Aorta (tissue), 5 donors: ENCODE data around the gene PCDH8. TPM values are rescaled to one million over a fixed set of nuclear protein-coding genes. Genes with fewer than 3 reads are reported as not detected.
"Not testable (repeated sequence)": the region's sequence is repeated elsewhere in the genome, so short reads cannot be mapped to it uniquely, and the experiment has no call there.

Experiments used
- ATAC-seq: fragments of 200-7000 bp; cut with Tn5 transposase; one replicate; pipeline ENCODE4 v1.9.1; 2022; ENCODE audit warnings: moderate library complexity; ENCODE audit not compliant: low FRiP score
- DNase-seq, 2 donors: peaks; one replicate each; pipeline ENCODE4 v3.0.0-alpha.2; 2020
- H3K27ac ChIP-seq, 2 donors: one replicate each; pipeline ENCODE4 v1.5.1; 2013; ENCODE audit warnings: low read length in 2 of 2, mild to moderate bottlenecking in 2 of 2, moderate library complexity in 2 of 2, control low read depth in 1 of 2, inconsistent platforms in 1 of 2, low read depth in 1 of 2
- H3K27me3 ChIP-seq, 2 donors: one replicate each; pipeline ENCODE4 v1.6.1; 2013; ENCODE audit warnings: control low read depth in 1 of 2, low read length in 1 of 2, mild to moderate bottlenecking in 1 of 2, moderate library complexity in 1 of 2; ENCODE audit not compliant: insufficient read depth in 2 of 2, control insufficient read depth in 1 of 2
- H3K36me3 ChIP-seq, 2 donors: one replicate each; pipeline ENCODE4 v1.6.1; 2013; ENCODE audit warnings: control low read depth in 1 of 2, low read length in 1 of 2, mild to moderate bottlenecking in 1 of 2; ENCODE audit not compliant: insufficient read depth in 2 of 2, control insufficient read depth in 1 of 2
- H3K4me1 ChIP-seq, 2 donors: one replicate each; pipeline ENCODE4 v1.6.1; 2013; ENCODE audit warnings: low read length in 2 of 2, control low read depth in 1 of 2, mild to moderate bottlenecking in 1 of 2, moderate library complexity in 1 of 2; ENCODE audit not compliant: insufficient read depth in 2 of 2, control insufficient read depth in 1 of 2
- H3K4me3 ChIP-seq, 2 donors: one replicate each; pipeline ENCODE4 v1.5.1; 2013; ENCODE audit warnings: low read length in 2 of 2, control low read depth in 1 of 2, mild to moderate bottlenecking in 1 of 2
- H3K9me3 ChIP-seq: one replicate; pipeline ENCODE4 v1.6.1; 2013; ENCODE audit warnings: mild to moderate bottlenecking, low read length; ENCODE audit not compliant: control insufficient read depth
- WGBS, 2 donors: extraction: QIAGEN DNeasy Blood & Tissue Kit; methylation state at CpG; one replicate each; pipeline ENCODE4 v1.1.7; 2013; 5-methylcytosine and 5-hydroxymethylcytosine counted together
- intact Hi-C, 2 donors: fragments of 100-400 bp; cut with DNase I; formaldehyde crosslinking; loops; one replicate each; pipeline versions ENCODE4 v1.14.2 to v1.15.0; 2022
- polyA plus RNA-seq, 2 donors: library from polyadenylated mRNA; stranded (reverse); fragments of 200-250 nt; gene quantifications; one replicate each; pipeline ENCODE4 v1.2.3, GENCODE V29; 2013
- total RNA-seq, 2 donors: library from RNA; stranded (reverse); fragmentation: NEBNext Ultra II Directional; extraction: Animal tissue kit (Norgen Biotek cat#: 25700); gene quantifications; one replicate each; pipeline ENCODE4 v1.2.1, GENCODE V29; 2021
- donor health status: healthy with polysubstance abuse.
- donor health status: Bipolar disorder and iron deficiency.
- donor health status: DM: no; HTN: no; CAD: no.
- donor health status: DM: no; HTN: no; CAD: no.
- donor health status: DM: yes; HTN: yes; CAD: no.

The PCDH8 gene
- total and polyA plus RNA-seq, 4 donors = 0.21 TPM; not detected in 3

DNA sequence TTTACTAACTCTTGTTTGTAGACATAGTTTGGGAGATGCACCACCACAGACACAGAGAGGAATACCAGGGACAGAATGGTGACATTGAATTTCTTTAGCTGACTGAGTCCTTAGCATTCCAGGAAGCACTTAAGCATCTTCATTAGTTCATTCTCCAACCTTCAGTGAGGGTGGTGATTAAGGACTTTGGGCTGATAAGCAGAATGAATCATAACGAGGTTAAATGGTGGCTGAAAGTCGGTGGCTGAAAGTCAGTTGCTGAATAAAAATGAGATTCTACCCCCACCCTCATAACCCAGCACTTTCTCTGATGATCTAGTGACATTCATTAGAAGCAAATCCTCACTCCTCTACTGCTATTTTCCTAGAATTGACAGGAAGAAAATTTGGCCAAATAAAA, 10.6 kb downstream of the PCDH8 start:
- WGBS, 2 donors = 55 to 78% methylated on average over 2 of the region's 2 CpGs
- Histone ChIP-seq H3K27me3 (peaks cover 0 to 4% of the 10 kb centered on the region in 2 donors), H3K4me1 (peaks cover 0 to 1% of the 10 kb centered on the region in 2 donors), H3K4me3 (no peak overlapping the region), H3K36me3 (no peaks in the 10 kb centered on the region), H3K27ac (no peak overlapping the region), H3K9me3 (peaks cover 4% of the 10 kb centered on the region)
- no peak for ATAC-seq
- no peak for DNase-seq
- intact Hi-C loops = no loop called here

DNA sequence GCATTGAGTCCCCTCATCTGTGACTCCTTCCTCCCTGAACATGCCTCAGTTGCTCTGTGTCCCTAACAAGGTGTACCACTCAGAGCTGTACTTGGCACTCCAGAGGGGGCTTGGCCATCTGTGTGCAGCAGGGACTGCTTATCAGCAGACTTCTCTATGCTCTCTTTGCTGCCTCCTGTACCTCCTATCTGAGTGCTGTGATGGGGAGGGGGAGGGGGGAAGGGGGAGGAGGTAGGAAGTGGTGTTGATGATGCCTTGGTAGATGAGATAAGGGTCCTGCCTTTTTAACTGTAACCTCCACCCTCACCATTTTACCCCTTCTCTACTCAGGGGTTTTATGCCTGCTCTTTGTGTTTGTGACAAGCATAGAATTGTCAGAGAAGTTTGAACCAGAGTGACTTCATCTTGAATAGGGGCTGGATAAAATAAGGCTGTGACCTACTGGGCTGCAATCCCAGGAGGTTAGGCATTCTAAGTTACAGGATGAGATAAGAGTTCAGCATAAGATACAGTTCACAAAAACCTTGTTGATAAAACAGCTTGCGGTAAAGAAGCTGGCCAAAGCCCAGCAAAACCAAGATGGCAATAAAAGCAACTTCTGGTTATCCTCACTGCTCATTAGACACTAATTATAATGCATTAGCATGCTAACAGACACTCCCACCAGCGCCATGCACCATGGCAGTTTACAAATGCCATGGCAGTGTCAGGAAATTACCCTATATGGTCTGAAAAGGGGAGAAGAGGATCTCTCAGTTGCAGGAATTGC, 13.2 kb downstream of the PCDH8 start:
- intact Hi-C loops = no loop called here
- Histone ChIP-seq H3K36me3 (no peaks in the 10 kb centered on the region), H3K27ac (no peak overlapping the region), H3K4me3 (no peak overlapping the region), H3K9me3 (peaks cover 3% of the 10 kb centered on the region), H3K4me1 (peaks cover 0 to 1% of the 10 kb centered on the region in 2 donors), H3K27me3 (peaks cover 0 to 4% of the 10 kb centered on the region in 2 donors)
- 46 to 48% methylated on average over 2 of the region's 2 CpGs for WGBS, 2 donors
- DNase-seq (no peak), ATAC-seq (no peak)

DNA sequence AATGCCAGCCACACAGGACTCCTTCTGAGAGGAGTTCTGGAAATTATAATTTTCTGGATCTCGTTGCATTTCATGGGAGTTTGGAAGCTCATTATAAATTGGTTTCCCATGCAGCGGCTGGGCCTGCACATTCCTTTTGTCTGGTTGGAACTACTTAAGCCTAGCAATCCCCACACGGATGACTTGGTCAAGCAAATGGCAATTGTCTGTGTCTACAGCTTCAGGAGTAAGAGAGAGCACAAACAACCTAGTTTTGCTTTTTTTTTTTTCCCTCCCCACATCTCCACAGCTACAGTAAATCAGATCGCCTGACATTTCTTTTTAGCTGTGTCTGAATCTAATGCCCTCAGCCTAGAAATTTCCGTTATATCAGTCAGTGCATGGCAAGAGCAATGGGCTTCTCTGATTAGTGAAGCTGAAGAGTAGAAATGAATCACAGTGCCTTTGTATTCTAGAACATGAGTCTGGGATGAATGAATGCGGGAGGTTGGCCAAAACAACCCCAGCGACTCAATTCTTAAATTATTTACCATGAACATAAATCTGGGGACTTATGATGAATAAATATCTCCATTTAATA, 15.1 kb downstream of the PCDH8 start:
- ATAC-seq (no peak), DNase-seq (no peak)
- no peaks in the 10 kb centered on the region for H3K36me3 ChIP-seq
- 62 to 65% methylated on average over 7 of the region's 7 CpGs for WGBS, 2 donors
- no peak overlapping the region for H3K4me3 ChIP-seq
- intact Hi-C loops = no loop called here
- peaks cover 3% of the 10 kb centered on the region for H3K9me3 ChIP-seq
- H3K4me1 ChIP-seq = peaks cover 0 to 1% of the 10 kb centered on the region in 2 donors
- H3K27me3 ChIP-seq = peaks cover 0 to 2% of the 10 kb centered on the region in 2 donors
- H3K27ac ChIP-seq = no peak overlapping the region

DNA sequence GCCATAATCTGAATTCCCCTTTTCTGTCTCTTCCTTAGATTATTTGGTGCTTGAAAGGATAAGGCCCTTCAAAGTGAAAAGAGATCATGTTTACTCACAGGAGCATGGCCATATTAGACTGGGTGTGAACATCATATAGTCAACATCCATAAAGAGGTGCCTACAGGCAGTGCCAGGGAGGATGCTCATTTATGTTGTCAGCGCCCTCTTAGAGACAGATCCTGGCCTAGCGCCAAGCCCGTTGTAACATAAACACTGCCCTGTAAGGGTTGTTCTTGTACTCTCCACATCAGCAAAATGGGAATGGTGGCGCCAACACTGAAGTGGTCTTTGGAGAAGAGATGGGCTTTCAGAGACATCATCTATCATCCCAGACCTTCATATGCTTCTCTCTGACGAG, 16.1 kb downstream of the PCDH8 start:
- peaks cover 0 to 1% of the 10 kb centered on the region in 2 donors for H3K4me1 ChIP-seq
- peaks cover 0 to 2% of the 10 kb centered on the region in 2 donors for H3K27me3 ChIP-seq
- H3K4me3 ChIP-seq = no peak overlapping the region
- ATAC-seq (no peak), DNase-seq (no peak)
- intact Hi-C loops = no loop called here
- no peak overlapping the region for H3K27ac ChIP-seq
- no peaks in the 10 kb centered on the region for H3K36me3 ChIP-seq
- WGBS, 2 donors = 63 to 65% methylated on average over 5 of the region's 5 CpGs
- peaks cover 3% of the 10 kb centered on the region for H3K9me3 ChIP-seq

DNA sequence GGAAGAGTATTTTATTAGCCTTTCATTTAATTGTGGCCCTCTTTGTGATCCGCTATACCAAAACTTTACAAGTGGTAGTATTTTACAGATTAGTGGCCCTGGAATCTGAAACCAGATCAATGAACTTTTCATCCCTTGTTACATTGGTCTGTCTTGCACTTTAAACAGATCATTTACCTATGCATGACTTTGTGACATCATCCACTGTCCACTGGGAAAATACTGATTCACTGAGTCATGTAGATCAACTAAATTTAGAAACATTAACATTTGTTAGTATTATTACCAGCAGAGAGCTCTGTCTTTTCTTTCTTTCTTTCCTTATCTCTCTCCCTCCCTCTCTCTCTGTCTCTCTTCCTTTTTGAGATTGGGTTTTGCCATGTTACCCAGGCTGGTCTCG, 17.5 kb downstream of the PCDH8 start:
- intact Hi-C loops = no loop called here
- Histone ChIP-seq H3K36me3 (no peaks in the 10 kb centered on the region), H3K27ac (no peak overlapping the region), H3K4me3 (no peak overlapping the region), H3K4me1 (peaks cover 0 to 1% of the 10 kb centered on the region in 2 donors), H3K27me3 (peaks cover 0 to 2% of the 10 kb centered on the region in 2 donors), H3K9me3 (peaks cover 1% of the 10 kb centered on the region)
- no peak for DNase-seq
- ATAC-seq = no peak
- WGBS, 2 donors = 80 to 83% methylated on average over 2 of the region's 2 CpGs

DNA sequence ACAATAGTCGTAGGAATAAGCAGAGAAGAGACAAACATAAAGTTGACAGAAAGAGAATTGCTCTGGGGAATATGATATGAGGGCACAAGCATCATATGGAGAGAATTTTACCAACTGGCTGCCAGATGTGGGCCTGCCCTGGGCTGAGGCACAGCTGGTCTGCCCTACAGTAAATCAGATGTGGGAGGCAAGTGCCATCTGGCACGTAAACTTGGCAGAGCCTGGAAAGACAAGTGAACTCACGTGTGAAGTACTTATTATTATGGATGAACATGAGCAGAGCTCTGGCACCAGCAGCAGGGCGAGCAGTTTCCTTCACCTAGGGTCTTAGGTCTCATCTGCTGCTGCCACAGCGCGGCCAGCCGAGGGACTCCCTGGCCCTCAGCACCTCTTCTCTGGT, 20.6 kb downstream of the PCDH8 start:
- Histone ChIP-seq H3K4me3 (no peak overlapping the region), H3K27ac (no peak overlapping the region), H3K4me1 (no peaks in the 10 kb centered on the region), H3K27me3 (no peaks in the 10 kb centered on the region), H3K9me3 (no peaks in the 10 kb centered on the region), H3K36me3 (no peaks in the 10 kb centered on the region)
- 61 to 67% methylated on average over 7 of the region's 7 CpGs for whole genome bisulfite sequencing, 2 donors
- ATAC-seq = no peak
- intact Hi-C loops = no loop called here
- DNase-seq = no peak

DNA sequence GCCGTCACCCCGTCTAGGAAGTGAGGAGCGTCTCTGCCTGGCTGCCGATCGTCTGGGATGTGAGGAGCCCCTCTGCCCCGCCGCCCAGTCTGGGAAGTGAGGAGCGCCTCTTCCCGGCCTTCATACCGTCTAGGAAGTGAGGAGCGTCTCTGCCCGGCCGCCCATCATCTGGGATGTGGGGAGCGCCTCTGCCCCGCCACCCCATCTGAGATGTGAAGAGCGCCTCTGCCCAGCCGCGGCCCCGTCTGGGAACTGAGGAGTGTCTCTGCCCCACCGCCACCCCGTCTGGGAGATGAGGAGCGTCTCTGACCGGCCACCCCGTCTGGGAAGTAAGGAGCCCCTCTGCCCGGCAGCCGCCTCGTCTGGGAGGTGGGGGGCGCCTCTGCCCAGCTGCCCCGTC, 30.6 kb downstream of the PCDH8 start:
- H3K27me3 ChIP-seq, DNase-seq, H3K4me3 ChIP-seq, intact Hi-C loops, H3K4me1 ChIP-seq, H3K36me3 ChIP-seq, H3K27ac ChIP-seq, H3K9me3 ChIP-seq, ATAC-seq: not testable (repeated sequence)
- WGBS, 2 donors = 93 to 94% methylated on average over 26 to 29 of the region's 29 CpGs

DNA sequence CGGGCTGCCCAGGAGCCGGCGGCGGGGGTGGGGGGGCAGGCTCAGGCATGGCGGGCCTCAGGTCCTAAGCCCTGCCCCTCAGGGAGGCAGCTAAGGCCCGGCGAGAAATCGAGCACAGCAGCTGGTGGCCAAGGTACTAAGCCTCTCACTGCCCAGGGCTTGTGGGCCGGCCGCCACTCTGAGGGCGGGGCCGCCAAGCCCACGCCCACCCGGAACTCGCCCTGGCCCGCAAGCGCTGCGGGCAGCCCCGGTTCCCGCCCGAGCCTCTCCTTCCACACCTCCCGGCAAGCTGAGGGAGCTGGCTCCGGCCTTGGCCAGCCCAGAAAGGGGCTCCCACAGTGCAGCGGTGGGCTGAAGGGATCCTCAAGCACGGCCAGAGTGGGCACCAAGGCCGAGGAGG, 33.1 kb downstream of the PCDH8 start:
- intact Hi-C loops = no loop called here
- no peaks in the 10 kb centered on the region for H3K36me3 ChIP-seq
- no peak for DNase-seq
- H3K9me3 ChIP-seq = peaks cover 1% of the 10 kb centered on the region
- no peak for ATAC-seq
- H3K27ac ChIP-seq = no peak overlapping the region
- H3K4me3 ChIP-seq = no peak overlapping the region
- no peaks in the 10 kb centered on the region for H3K4me1 ChIP-seq
- no peaks in the 10 kb centered on the region for H3K27me3 ChIP-seq
- WGBS, 2 donors = 96% methylated on average over 26 of the region's 26 CpGs

DNA sequence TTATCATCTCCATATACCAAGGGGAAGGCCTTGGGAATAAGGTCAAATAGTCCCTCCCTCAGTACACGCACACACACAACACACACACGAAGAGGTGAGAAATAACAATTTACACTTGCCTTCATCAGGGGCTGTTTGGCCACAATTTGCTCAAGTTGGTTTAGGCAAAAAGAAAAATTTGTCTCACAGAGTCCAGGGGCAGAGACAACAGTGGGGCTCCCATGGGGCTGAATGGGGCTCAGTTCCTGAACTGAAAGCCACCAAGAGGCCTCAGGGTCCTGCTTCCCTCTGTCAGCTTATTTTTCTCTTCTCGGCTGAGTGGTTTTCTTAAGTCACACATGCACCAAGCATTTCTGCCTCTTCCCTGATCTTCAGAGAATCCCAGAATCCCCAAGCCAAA, 35.5 kb downstream of the PCDH8 start:
- H3K4me3 ChIP-seq = no peak overlapping the region
- no peaks in the 10 kb centered on the region for H3K27me3 ChIP-seq
- DNase-seq = no peak
- H3K36me3 ChIP-seq = no peaks in the 10 kb centered on the region
- H3K9me3 ChIP-seq = peaks cover 1% of the 10 kb centered on the region
- no peaks in the 10 kb centered on the region for H3K4me1 ChIP-seq
- 65 to 69% methylated on average over 3 of the region's 3 CpGs for WGBS, 2 donors
- no peak overlapping the region for H3K27ac ChIP-seq
- no peak for ATAC-seq
- intact Hi-C loops = no loop called here
